GM19438 (cell line): ENCODE data around the gene TRERF1.

ENCODE experiments used
- ATAC-seq: cut with Tn5 transposase; IDR thresholded peaks from one replicate; pipeline ENCODE4 v1.9.1; 2021; ENCODE audit warnings: low read depth; ENCODE audit not compliant: unreplicated experiment

TRERF1 gene

GRCh38 chr6:42280966-42281533, 170.7 kb downstream of the TRERF1 start:
- no peak for ATAC-seq

GRCh38 chr6:42279966-42280629, 171.6 kb downstream of the TRERF1 start:
- no peak for ATAC-seq

- ATAC-seq: peak; percentile 56
Measured at GRCh38 chr6:42279144-42279781, 172.5 kb downstream of the TRERF1 start.

- no peak for ATAC-seq
Measured at GRCh38 chr6:42278131-42278853, 173.4 kb downstream of the TRERF1 start.

GRCh38 chr6:42276034-42276890, 175.5 kb downstream of the TRERF1 start:
- no peak for ATAC-seq

GRCh38 chr6:42275376-42276033, 176.2 kb downstream of the TRERF1 start:
- ATAC-seq: no peak

- no peak for ATAC-seq
Measured at GRCh38 chr6:42274898-42275297, 176.8 kb downstream of the TRERF1 start.

GRCh38 chr6:42271834-42272805, 179.6 kb downstream of the TRERF1 start:
- no peak for ATAC-seq

GRCh38 chr6:42269974-42270510, 181.7 kb downstream of the TRERF1 start:
- peak; percentile 28 for ATAC-seq

- peak; percentile 96 for ATAC-seq
Measured at GRCh38 chr6:42269553-42269952, 182.2 kb downstream of the TRERF1 start.

GRCh38 chr6:42268835-42269204, 182.9 kb downstream of the TRERF1 start:
- no peak for ATAC-seq

- ATAC-seq: no peak
Measured at GRCh38 chr6:42268016-42268834, 183.5 kb downstream of the TRERF1 start.

- no peak for ATAC-seq
Measured at GRCh38 chr6:42266538-42266937, 185.2 kb downstream of the TRERF1 start.

- no peak for ATAC-seq
Measured at GRCh38 chr6:42264852-42265390, 186.8 kb downstream of the TRERF1 start.

- ATAC-seq: no peak
Measured at GRCh38 chr6:42264162-42264851, 187.4 kb downstream of the TRERF1 start.

GRCh38 chr6:42263165-42263728, 188.5 kb downstream of the TRERF1 start:
- no peak for ATAC-seq

- ATAC-seq: no peak
Measured at GRCh38 chr6:42260972-42261371, 190.8 kb downstream of the TRERF1 start.
